NB4 (cell line): ENCODE measurements around the gene MERTK.

Experiments used
- DNase-seq: peaks from one replicate; pipeline ENCODE4 v3.0.0; 2010; ENCODE audit warnings: low read depth
- H3K4me3 ChIP-seq: one replicate; pipeline ENCODE4 v1.5.1; 2011; ENCODE audit warnings: mild to moderate bottlenecking, low read depth, low read length, moderate library complexity
- MYC ChIP-seq: IDR thresholded peaks from 2 replicates; pipeline ENCODE4 v1.6.1; 2011; ENCODE audit warnings: low read depth, low read length
- POLR2A ChIP-seq: IDR thresholded peaks from 2 replicates; pipeline ENCODE4 v1.6.1; 2011; ENCODE audit warnings: mild to moderate bottlenecking; ENCODE audit not compliant: insufficient read length; ENCODE audit errors: extremely low read depth
- TF ChIP-seq, protein P1 (sequence below): IDR thresholded peaks from 2 replicates; pipeline ENCODE4 v1.6.1; 2011; ENCODE audit warnings: low read depth, low read length
- TF ChIP-seq, protein P2 (sequence below): IDR thresholded peaks from one replicate; pipeline ENCODE4 v1.5.1; 2012; ENCODE audit warnings: low read depth, low read length

MERTK gene

DNA sequence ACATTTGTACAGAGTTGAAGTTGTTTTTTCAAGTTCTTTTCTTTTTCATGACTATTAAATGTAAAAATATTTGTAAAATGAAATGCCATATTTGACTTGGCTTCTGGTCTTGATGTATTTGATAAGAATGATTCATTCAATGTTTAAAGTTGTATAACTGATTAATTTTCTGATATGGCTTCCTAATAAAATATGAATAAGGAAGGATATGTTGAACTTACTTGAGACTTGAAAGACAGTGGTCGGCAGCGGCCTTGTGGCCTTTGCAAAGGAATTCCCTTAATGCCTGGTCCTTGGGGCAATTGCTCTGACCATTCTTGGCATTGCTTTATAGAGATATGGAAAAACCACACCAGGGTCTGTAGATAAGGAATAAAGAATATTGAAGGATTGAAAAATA lies 130.8 kb downstream of the MERTK start:
- no peak for DNase-seq
- no peak overlapping the region for H3K4me3 ChIP-seq
- TF ChIP-seq, protein P1, sequence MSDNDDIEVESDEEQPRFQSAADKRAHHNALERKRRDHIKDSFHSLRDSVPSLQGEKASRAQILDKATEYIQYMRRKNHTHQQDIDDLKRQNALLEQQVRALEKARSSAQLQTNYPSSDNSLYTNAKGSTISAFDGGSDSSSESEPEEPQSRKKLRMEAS = no peak
- TF ChIP-seq, protein P2, sequence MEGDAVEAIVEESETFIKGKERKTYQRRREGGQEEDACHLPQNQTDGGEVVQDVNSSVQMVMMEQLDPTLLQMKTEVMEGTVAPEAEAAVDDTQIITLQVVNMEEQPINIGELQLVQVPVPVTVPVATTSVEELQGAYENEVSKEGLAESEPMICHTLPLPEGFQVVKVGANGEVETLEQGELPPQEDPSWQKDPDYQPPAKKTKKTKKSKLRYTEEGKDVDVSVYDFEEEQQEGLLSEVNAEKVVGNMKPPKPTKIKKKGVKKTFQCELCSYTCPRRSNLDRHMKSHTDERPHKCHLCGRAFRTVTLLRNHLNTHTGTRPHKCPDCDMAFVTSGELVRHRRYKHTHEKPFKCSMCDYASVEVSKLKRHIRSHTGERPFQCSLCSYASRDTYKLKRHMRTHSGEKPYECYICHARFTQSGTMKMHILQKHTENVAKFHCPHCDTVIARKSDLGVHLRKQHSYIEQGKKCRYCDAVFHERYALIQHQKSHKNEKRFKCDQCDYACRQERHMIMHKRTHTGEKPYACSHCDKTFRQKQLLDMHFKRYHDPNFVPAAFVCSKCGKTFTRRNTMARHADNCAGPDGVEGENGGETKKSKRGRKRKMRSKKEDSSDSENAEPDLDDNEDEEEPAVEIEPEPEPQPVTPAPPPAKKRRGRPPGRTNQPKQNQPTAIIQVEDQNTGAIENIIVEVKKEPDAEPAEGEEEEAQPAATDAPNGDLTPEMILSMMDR = no peak
- TF ChIP-seq POLR2A (no peak), MYC (no peak)

DNA sequence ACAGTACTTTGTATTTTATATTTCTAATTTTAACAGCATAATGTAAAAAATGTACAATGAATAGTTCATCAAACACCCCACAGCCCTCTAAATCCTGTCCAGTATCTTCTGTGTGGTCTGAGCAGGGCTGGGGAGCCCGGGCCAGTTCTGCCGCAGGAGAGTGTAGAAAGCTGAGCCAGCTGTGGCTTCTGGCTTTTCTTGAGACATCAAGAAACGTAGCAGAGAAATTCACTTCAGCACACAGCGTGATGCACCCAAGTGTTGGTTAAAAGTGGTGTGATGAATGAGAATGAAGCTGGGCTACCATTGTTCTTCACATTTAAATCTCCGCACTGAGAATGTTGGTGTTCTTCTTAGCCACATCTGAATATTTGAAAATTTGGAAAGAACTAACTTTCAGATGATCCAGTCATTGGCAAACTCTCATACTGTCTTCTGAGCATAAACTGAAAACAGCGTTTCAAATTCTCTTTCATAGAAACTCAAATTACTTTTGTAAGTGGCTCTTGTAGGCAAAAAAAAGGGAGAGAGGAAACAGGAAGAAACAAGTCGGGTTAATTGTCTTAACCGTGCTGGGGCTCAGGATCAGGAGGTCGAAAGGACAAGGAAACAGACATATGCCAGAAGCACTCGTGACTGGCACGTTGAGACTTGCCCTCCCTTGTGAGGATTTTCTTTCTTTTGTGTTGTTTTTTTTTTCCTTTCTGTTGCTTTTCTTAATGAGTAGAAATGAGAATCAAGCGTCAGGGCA lies 133.2 kb downstream of the MERTK start:
- DNase-seq = no peak
- TF ChIP-seq MYC (no peak), POLR2A (no peak)
- TF ChIP-seq, protein P1 = no peak
- TF ChIP-seq, protein P2 = no peak
- H3K4me3 ChIP-seq = no peak overlapping the region

DNA sequence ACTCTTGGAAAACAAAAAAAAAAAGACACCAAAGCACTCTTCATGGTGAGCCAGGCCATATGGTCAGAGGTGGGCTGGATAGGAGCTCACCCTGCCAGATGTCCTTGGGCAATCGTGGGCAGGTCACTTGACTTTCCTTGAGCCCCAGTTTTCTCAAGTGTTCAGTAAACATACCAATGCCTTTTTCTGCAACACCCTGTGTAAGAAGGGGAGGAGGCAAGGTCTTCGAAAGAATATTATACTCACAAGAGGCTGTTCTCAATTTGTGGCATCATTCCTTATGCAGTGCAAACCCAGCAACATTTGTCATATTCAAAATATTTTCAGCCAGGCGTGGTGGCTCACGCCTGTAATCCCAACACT lies 133.8 kb downstream of the MERTK start:
- DNase-seq = no peak
- H3K4me3 ChIP-seq = no peak overlapping the region
- no peak for TF ChIP-seq POLR2A
- TF ChIP-seq, protein P1 = no peak
- TF ChIP-seq, protein P2 = no peak
- no peak for TF ChIP-seq MYC

DNA sequence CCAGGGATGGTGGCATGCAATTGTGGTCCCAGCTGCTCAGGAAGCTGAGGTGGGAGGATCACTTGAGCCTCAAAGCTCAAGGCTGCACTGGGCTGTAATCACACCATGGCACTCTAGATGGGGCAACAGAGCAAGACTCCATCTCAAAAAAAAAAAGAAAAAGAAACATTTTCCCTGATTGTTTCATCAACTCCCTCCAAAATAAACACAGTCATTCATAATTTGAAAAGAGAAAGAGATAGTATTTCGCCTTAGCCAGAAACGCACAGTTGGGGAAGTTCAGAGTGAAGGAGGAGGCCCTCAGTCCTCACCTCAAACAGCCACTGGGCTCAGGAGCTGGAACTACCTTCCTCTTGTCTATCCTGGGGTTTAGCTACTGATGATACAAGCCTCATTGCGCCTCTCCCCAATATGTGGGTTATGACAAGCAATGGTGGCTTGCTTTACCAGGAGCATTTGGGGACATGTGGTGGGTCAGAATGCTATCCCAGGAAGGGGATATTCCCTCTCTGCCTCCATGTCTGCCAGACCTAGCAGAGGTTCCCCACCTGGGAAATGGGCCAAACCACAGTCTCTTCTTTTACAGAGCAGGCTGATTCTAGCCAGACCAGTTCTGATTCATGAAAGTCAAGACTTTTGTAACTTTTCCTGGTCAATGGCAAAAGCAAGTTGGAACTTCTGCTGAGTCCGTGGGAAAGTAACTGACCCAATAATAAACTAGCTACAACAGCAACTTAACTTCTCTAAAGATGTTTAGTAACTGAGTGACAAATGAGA lies 134.5 kb downstream of the MERTK start:
- H3K4me3 ChIP-seq = no peak overlapping the region
- DNase-seq = no peak
- TF ChIP-seq, protein P1 = no peak
- TF ChIP-seq POLR2A = no peak
- no peak for TF ChIP-seq MYC
- TF ChIP-seq, protein P2 = no peak

DNA sequence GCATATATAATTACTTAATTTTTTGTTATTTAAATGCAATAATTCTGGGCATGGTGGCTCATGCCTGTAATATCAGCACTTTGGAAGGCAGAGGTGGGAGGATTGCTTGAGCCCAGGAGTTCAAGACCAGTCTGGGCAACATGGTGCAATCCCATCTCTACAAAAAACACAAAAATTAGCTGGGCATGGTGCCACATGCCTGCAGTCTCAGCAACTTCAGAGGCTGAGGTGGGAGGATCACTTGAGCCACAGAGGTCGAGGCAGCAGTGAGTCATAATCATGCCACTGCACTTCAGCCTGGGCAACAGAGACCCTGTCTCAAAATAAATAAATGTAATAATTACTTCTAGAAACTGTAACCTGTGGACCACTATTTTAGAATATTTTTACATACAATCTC lies 135.2 kb downstream of the MERTK start:
- peak; percentile 47 for DNase-seq

More for the DNA sequence above, 135.2 kb downstream of the MERTK start:
- TF ChIP-seq, protein P1 = no peak
- TF ChIP-seq MYC (no peak), POLR2A (no peak)
- TF ChIP-seq, protein P2 = no peak
- H3K4me3 ChIP-seq = no peak overlapping the region
